ENCODE results near the gene SERTAD3.

The SERTAD3 gene

DNA sequence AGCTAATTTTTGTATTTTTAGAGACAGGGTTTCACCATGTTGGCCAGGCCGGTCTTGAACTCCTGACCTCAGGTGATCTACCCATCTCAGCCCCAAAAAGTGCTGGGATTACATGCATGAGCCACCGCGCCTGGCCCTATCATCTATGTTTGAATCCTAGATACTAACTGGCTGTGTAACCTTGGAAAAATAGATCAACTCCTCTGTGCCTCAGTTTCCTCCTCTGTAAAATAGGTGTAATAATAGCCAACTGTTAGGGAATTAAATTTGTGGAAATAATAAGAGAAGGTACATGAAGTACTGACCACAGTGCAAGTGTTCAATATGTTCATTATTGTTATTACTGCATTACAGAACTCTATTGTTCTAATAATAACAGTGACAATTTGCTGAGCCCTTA lies 27.0 kb upstream of the SERTAD3 start:
- Histone ChIP-seq H3K9me3 (replicated peaks; ENCODE audit: insufficient read depth, low read length) (no peaks in the 10 kb centered on the region), H3K27ac (ENCODE audit: low read length) (no peak overlapping the region), H3K79me2 (ENCODE audit: low read length) (no peaks in the 10 kb centered on the region), H4K20me1 (ENCODE audit: insufficient read depth, low read length) (no peaks in the 10 kb centered on the region), H3K4me3 (ENCODE audit: low read length) (no peak overlapping the region), H3K4me2 (ENCODE audit: low read depth, low read length) (no peak overlapping the region), H3K36me3 (replicated peaks; ENCODE audit: insufficient read depth, low read length) (no peaks in the 10 kb centered on the region), H3K9ac (ENCODE audit: low read length) (no peak overlapping the region), H3K27me3 (replicated peaks; ENCODE audit: insufficient read depth, low read length) (peaks cover 13% of the 10 kb centered on the region), H3K9me2 (replicated peaks; ENCODE audit: insufficient read depth, low read length) (no peaks in the 10 kb centered on the region), H3F3A (ENCODE audit: insufficient read depth, low read length) (no peaks in the 10 kb centered on the region), H3K4me1 (ENCODE audit: low read length) (peaks cover 7% of the 10 kb centered on the region; the same call in 1 of the 2 replicates), H2AFZ (ENCODE audit: low read length) (no peak overlapping the region)
- DNase-seq, result no peak
- TF ChIP-seq EZH2 (optimal IDR thresholded peaks at IDR 0.05; ENCODE audit: low read depth, low read length) (no peak), EZH2phosphoT487 (IDR thresholded peaks at IDR 0.05; ENCODE audit: low read length) (no peak), CTCF (IDR thresholded peaks at IDR 0.05; ENCODE audit: low read length) (no peak)

- no peak overlapping the region for H3K9ac ChIP-seq (ENCODE audit: low read length)
- no peaks in the 10 kb centered on the region for H3K9me2 ChIP-seq (replicated peaks; ENCODE audit: insufficient read depth, low read length)
- DNase-seq, result no peak
- H3F3A ChIP-seq (ENCODE audit: insufficient read depth, low read length), result 0 out of 2 replicates have a peak, but pooled peaks cover 3% of the 10 kb centered on the region
- peaks cover 15% of the 10 kb centered on the region for H3K4me1 ChIP-seq (ENCODE audit: low read length)
- no peak overlapping the region for H3K4me3 ChIP-seq (ENCODE audit: low read length)
- H3K27ac ChIP-seq (ENCODE audit: low read length), result no peak overlapping the region
- no peaks in the 10 kb centered on the region for H3K79me2 ChIP-seq (ENCODE audit: low read length)
- TF ChIP-seq EZH2 (optimal IDR thresholded peaks at IDR 0.05; ENCODE audit: low read depth, low read length), result no peak
- TF ChIP-seq EZH2phosphoT487 (IDR thresholded peaks at IDR 0.05; ENCODE audit: low read length), result no peak
- TF ChIP-seq CTCF (IDR thresholded peaks at IDR 0.05; ENCODE audit: low read length), result no peak
- no peaks in the 10 kb centered on the region for H3K36me3 ChIP-seq (replicated peaks; ENCODE audit: insufficient read depth, low read length)
- H2AFZ ChIP-seq (ENCODE audit: low read length), result no peak overlapping the region
- H3K27me3 ChIP-seq (replicated peaks; ENCODE audit: insufficient read depth, low read length), result peaks cover 13% of the 10 kb centered on the region
- H3K4me2 ChIP-seq (ENCODE audit: low read depth, low read length), result no peak overlapping the region
- no peaks in the 10 kb centered on the region for H3K9me3 ChIP-seq (replicated peaks; ENCODE audit: insufficient read depth, low read length)
- no peaks in the 10 kb centered on the region for H4K20me1 ChIP-seq (ENCODE audit: insufficient read depth, low read length)
Measured at GRCh38 chr19:40469011-40469410, 24.9 kb upstream of the SERTAD3 start.

- H3K9me2 ChIP-seq (replicated peaks; ENCODE audit: insufficient read depth, low read length), result no peaks in the 10 kb centered on the region
- H3K4me3 ChIP-seq (ENCODE audit: low read length), result peak within 1 kb of the TSS; percentile 67
- H3K79me2 ChIP-seq (ENCODE audit: low read length), result no peaks in the 10 kb centered on the region
- no peaks in the 10 kb centered on the region for H3K36me3 ChIP-seq (replicated peaks; ENCODE audit: insufficient read depth, low read length)
- peaks cover 13% of the 10 kb centered on the region for H3K27me3 ChIP-seq (replicated peaks; ENCODE audit: insufficient read depth, low read length)
- H3K9me3 ChIP-seq (replicated peaks; ENCODE audit: insufficient read depth, low read length), result no peaks in the 10 kb centered on the region
- peaks cover 15% of the 10 kb centered on the region for H3K4me1 ChIP-seq (ENCODE audit: low read length)
- H3K27ac ChIP-seq (ENCODE audit: low read length), result no peak within 1 kb of the TSS
- peak within 1 kb of the TSS; percentile 1; the same call in 1 of the 2 replicates for H3K9ac ChIP-seq (ENCODE audit: low read length)
- peak within 1 kb of the TSS; percentile 99 for H3K4me2 ChIP-seq (ENCODE audit: low read depth, low read length)
- H3F3A ChIP-seq (ENCODE audit: insufficient read depth, low read length), result 0 out of 2 replicates have a peak, but pooled peaks cover 3% of the 10 kb centered on the region
- TF ChIP-seq EZH2 (optimal IDR thresholded peaks at IDR 0.05; ENCODE audit: low read depth, low read length) (no peak), CTCF (IDR thresholded peaks at IDR 0.05; ENCODE audit: low read length) (no peak), EZH2phosphoT487 (IDR thresholded peaks at IDR 0.05; ENCODE audit: low read length) (no peak)
- H4K20me1 ChIP-seq (ENCODE audit: insufficient read depth, low read length), result no peaks in the 10 kb centered on the region
- no peak for DNase-seq
- peak within 1 kb of the TSS; percentile 71 for H2AFZ ChIP-seq (ENCODE audit: low read length)
Measured at GRCh38 chr19:40466985-40467734, 23.0 kb upstream of the SERTAD3 start, which contains the start of gene SPTBN4. Gene SPTBN4, plus strand, starts transcription at chr19:40467001. Its CDS starts 5,621 bp downstream, at chr19:40472622.

All from MM.1S (cell line).